H1 (cell line): ENCODE measurements around the gene ZMYM2.

Source experiments
- CEBPB ChIP-seq: IDR thresholded peaks from 2 replicates; pipeline ENCODE4 v1.6.1; 2012; ENCODE audit warnings: low read depth, low read length
- EP300 ChIP-seq, 2 experiments: IDR thresholded peaks; 1 replicate in 1 of 2; 2 replicates in 1 of 2; pipeline ENCODE4 v1.6.1; 2011 to 2012; ENCODE audit warnings: low read depth in 2 of 2, low read length in 2 of 2, mild to moderate bottlenecking in 2 of 2, borderline replicate concordance in 1 of 2, inconsistent platforms in 1 of 2, moderate library complexity in 1 of 2
- POLR2AphosphoS5 ChIP-seq: IDR thresholded peaks from 2 replicates; pipeline ENCODE4 v1.6.1; 2011; ENCODE audit warnings: low read depth, low read length
- RBBP5 ChIP-seq: IDR thresholded peaks from 2 replicates; pipeline ENCODE4 v1.7.1; 2012; ENCODE audit warnings: low read depth, mild to moderate bottlenecking, inconsistent platforms, low read length, moderate library complexity, borderline replicate concordance
- SAP30 ChIP-seq: fragments of 300-600 bp; sonication (generic); IDR thresholded peaks from 2 replicates; pipeline ENCODE4 v1.7.1; 2012; ENCODE audit warnings: low read length, moderate library complexity, mild to moderate bottlenecking, inconsistent platforms; ENCODE audit not compliant: insufficient read depth, insufficient replicate concordance
- SP1 ChIP-seq: IDR thresholded peaks from 2 replicates; pipeline ENCODE4 v1.6.1; 2011; ENCODE audit warnings: low read depth, low read length
- TF ChIP-seq, protein P1 (sequence below), 3 experiments: IDR thresholded peaks; 1 replicate in 2 of 3; 2 replicates in 1 of 3; pipeline versions ENCODE4 v1.5.1 to v1.6.1; 2011; ENCODE audit warnings: low read length in 3 of 3, mild to moderate bottlenecking in 3 of 3, inconsistent platforms in 2 of 3, low read depth in 1 of 3, moderate library complexity in 1 of 3; ENCODE audit not compliant: insufficient read depth in 1 of 3; ENCODE audit errors: control extremely low read depth in 1 of 3

DNA sequence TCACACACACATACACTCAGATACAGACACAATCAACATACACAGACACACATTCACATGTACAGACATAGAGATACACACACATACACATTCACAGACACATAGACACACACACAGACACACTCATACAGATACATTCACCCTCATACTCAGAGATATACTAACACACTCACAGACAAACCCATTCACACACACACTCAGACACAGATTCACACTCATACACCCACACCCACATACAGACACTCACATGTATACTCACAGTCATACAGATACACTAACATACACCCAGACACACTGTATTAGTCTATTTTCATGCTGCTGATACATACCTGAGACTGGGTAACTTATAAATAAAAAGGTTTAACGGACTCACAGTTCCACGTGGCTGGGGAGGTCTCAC is 171.5 kb downstream of the ZMYM2 start:
- TF ChIP-seq, protein P1, sequence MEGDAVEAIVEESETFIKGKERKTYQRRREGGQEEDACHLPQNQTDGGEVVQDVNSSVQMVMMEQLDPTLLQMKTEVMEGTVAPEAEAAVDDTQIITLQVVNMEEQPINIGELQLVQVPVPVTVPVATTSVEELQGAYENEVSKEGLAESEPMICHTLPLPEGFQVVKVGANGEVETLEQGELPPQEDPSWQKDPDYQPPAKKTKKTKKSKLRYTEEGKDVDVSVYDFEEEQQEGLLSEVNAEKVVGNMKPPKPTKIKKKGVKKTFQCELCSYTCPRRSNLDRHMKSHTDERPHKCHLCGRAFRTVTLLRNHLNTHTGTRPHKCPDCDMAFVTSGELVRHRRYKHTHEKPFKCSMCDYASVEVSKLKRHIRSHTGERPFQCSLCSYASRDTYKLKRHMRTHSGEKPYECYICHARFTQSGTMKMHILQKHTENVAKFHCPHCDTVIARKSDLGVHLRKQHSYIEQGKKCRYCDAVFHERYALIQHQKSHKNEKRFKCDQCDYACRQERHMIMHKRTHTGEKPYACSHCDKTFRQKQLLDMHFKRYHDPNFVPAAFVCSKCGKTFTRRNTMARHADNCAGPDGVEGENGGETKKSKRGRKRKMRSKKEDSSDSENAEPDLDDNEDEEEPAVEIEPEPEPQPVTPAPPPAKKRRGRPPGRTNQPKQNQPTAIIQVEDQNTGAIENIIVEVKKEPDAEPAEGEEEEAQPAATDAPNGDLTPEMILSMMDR (IDR thresholded peaks at IDR 0.05; ENCODE audit: control extremely low read depth in 1 of 3, insufficient read depth in 1 of 3, low read depth in 1 of 3, low read length in 3 of 3) = no peak
- no peak for TF ChIP-seq EP300 (IDR thresholded peaks at IDR 0.05; ENCODE audit: borderline replicate concordance in 1 of 2, low read depth in 2 of 2, low read length in 2 of 2)
- TF ChIP-seq RBBP5 = no peak
- TF ChIP-seq CEBPB = no peak
- no peak for TF ChIP-seq SP1
- no peak for TF ChIP-seq POLR2AphosphoS5
- no peak for TF ChIP-seq SAP30
